Endothelial cell of umbilical vein (primary cell): ENCODE data around the gene HOXD4. TPM values are rescaled to one million over a fixed set of nuclear protein-coding genes. Genes with fewer than 3 reads are reported as not detected.

Experiments used
- BruUV-seq: library from RNA; stranded (reverse); fragments of 400-500 nt; replicated peaks from 2 replicates; lab custom pipeline; 2021; lab: Mats Ljungman, UMichigan
- CTCF ChIA-PET: fragments of 300-600, 350-600 bp; sonication (Branson Sonifier 250); formaldehyde crosslinking; loops from one replicate; lab custom pipeline; 2021; ENCODE audit warnings: antibody characterized with exemption, inconsistent platforms; lab: Charles Lee
- POLR2A ChIA-PET: fragments of 300-600, 350-600 bp; sonication (Branson Sonifier 250); formaldehyde crosslinking; loops from one replicate; lab custom pipeline; 2021; ENCODE audit warnings: antibody characterized with exemption, inconsistent platforms; lab: Charles Lee
- DNase-seq: peaks from one replicate; pipeline ENCODE4 v3.0.0-alpha.2; 2011; ENCODE audit warnings: low read depth, low spot score
- FAIRE-seq: peaks from 2 replicates; lab custom pipeline; 2011; peaks lifted over from hg19 to GRCh38; lab: Jason Lieb, UNC
- H2AFZ ChIP-seq: 2 replicates; pipeline ENCODE4 v1.6.0; 2012; ENCODE audit warnings: low read depth, low read length, control low read depth, inconsistent platforms
- H3K27ac ChIP-seq: 2 replicates; pipeline ENCODE4 v1.5.1; 2011; ENCODE audit warnings: low read depth, mild to moderate bottlenecking, control low read depth, low read length, moderate library complexity; ENCODE audit not compliant: insufficient read depth
- H3K27me3 ChIP-seq, 2 experiments: 2 replicates each; pipeline versions ENCODE4 v1.6.0 to v1.6.1; 2011; ENCODE audit warnings: low read length in 2 of 2, mixed read lengths in 1 of 2; ENCODE audit not compliant: control insufficient read depth in 2 of 2, insufficient read depth in 2 of 2
- H3K36me3 ChIP-seq, 2 experiments: 2 replicates in 1 of 2; 3 replicates in 1 of 2; pipeline ENCODE4 v1.5.1; 2011; ENCODE audit warnings: low read length in 2 of 2, mild to moderate bottlenecking in 1 of 2, moderate library complexity in 1 of 2; ENCODE audit not compliant: control insufficient read depth in 2 of 2, insufficient read depth in 2 of 2; ENCODE audit errors: extremely low read depth in 1 of 2
- H3K4me1 ChIP-seq: 3 replicates; pipeline ENCODE4 v1.5.1; 2011; ENCODE audit warnings: mild to moderate bottlenecking, low read length; ENCODE audit not compliant: control insufficient read depth, insufficient read depth; ENCODE audit errors: extremely low read depth
- H3K4me2 ChIP-seq: 2 replicates; pipeline ENCODE4 v1.6.1; 2011; ENCODE audit warnings: low read length, control low read depth, mixed read lengths; ENCODE audit not compliant: insufficient read depth
- H3K4me3 ChIP-seq, 3 experiments: fragments of 200-600 bp in 1 of 3; sonication (generic), shearing (Covaris generic) in 1 of 3; replicated peaks in 1 of 3; 2 replicates each; pipeline ENCODE4 v1.5.1; 2011 to 2016; ENCODE audit warnings: control low read depth in 3 of 3, low read length in 3 of 3, mild to moderate bottlenecking in 2 of 3, inconsistent platforms in 1 of 3, low read depth in 1 of 3, moderate library complexity in 1 of 3; ENCODE audit not compliant: insufficient read depth in 1 of 3
- H3K79me2 ChIP-seq: 2 replicates; pipeline ENCODE4 v1.6.0; 2012; ENCODE audit warnings: low read length, inconsistent platforms; ENCODE audit not compliant: control insufficient read depth, insufficient read depth
- H3K9ac ChIP-seq: replicated peaks from 2 replicates; pipeline ENCODE3; 2011; ENCODE audit warnings: low read length, control low read depth; ENCODE audit not compliant: insufficient read depth; ENCODE audit errors: extremely low read depth
- H3K9me1 ChIP-seq: replicated peaks from 3 replicates; pipeline ENCODE4 v1.6.0; 2011; ENCODE audit warnings: mild to moderate bottlenecking, low read length; ENCODE audit not compliant: control insufficient read depth, insufficient read depth; ENCODE audit errors: extremely low read depth
- H3K9me3 ChIP-seq: replicated peaks from 2 replicates; pipeline ENCODE4 v1.5.1; 2012; ENCODE audit warnings: low read length, inconsistent platforms; ENCODE audit not compliant: control insufficient read depth, insufficient read depth
- H4K20me1 ChIP-seq: replicated peaks from 2 replicates; pipeline ENCODE3; 2011; ENCODE audit warnings: mild to moderate bottlenecking, low read length; ENCODE audit not compliant: control insufficient read depth, insufficient read depth; ENCODE audit errors: extremely low read depth
- EZH2 ChIP-seq: IDR thresholded peaks from 2 replicates; pipeline ENCODE4 v1.6.1; 2012; ENCODE audit warnings: borderline replicate concordance, low read depth, mild to moderate bottlenecking, moderate library complexity, low read length, inconsistent platforms; ENCODE audit not compliant: severe bottlenecking
- FOS ChIP-seq: IDR thresholded peaks from 2 replicates; pipeline ENCODE4 v1.6.1; 2011; ENCODE audit warnings: mild to moderate bottlenecking, low read length, moderate library complexity, borderline replicate concordance; ENCODE audit not compliant: insufficient read depth
- GATA2 ChIP-seq: IDR thresholded peaks from 2 replicates; pipeline ENCODE4 v1.7.0; 2011; ENCODE audit warnings: low read depth, mild to moderate bottlenecking, moderate library complexity, mixed read lengths, low read length; ENCODE audit not compliant: insufficient read length, insufficient read depth
- JUN ChIP-seq: IDR thresholded peaks from 2 replicates; pipeline ENCODE4 v1.6.1; 2011; ENCODE audit warnings: borderline replicate concordance, low read depth; ENCODE audit not compliant: insufficient read length, insufficient read depth
- MYC ChIP-seq: IDR thresholded peaks from one replicate; pipeline ENCODE4 v1.6.1; 2011; ENCODE audit warnings: mild to moderate bottlenecking, low read depth, low read length
- POLR2A ChIP-seq: IDR thresholded peaks from 2 replicates; pipeline ENCODE4 v1.6.1; 2012; ENCODE audit warnings: low read depth, mild to moderate bottlenecking, control low read depth, low read length
- POLR2AphosphoS5 ChIP-seq: IDR thresholded peaks from 2 replicates; pipeline ENCODE4 v1.6.1; 2012; ENCODE audit warnings: low read depth, mild to moderate bottlenecking, control low read depth, low read length, moderate library complexity; ENCODE audit not compliant: insufficient read depth
- dilution Hi-C: fragments of 300-500 bp; cut with MboI; formaldehyde crosslinking; loops from one replicate; pipeline ENCODE4 v1.15.0; 2019; ENCODE audit warnings: low sequenced_read_pairs; ENCODE audit not compliant: extremely low pct_ligation_motif_present
- intact Hi-C: fragments of 100-400 bp; cut with micrococcal nuclease; formaldehyde crosslinking; loops from one replicate; pipeline ENCODE4 v1.10.0; 2022
- polyA plus RNA-seq, 4 experiments: library from polyadenylated mRNA; depleted of rRNA in 3 of 4; stranded (reverse) in 3 of 4; unstranded in 1 of 4; fragments of >200 nt; gene quantifications; 2 replicates each; pipeline versions ENCODE4 v1.2.1 to v1.2.3, GENCODE V29; 2011 to 2012; ENCODE audit warnings: missing spikeins in 1 of 4
- total RNA-seq: library from RNA; stranded (reverse); gene quantifications from 2 replicates; pipeline ENCODE4 v1.2.3, GENCODE V29; 2021
- TF ChIP-seq, protein P1 (sequence below), 2 donors: IDR thresholded peaks; 1 replicate in 1 of 2; 2 replicates in 1 of 2; pipeline ENCODE4 v1.5.1; 2011; ENCODE audit warnings: low read length in 2 of 2, mild to moderate bottlenecking in 2 of 2, moderate library complexity in 2 of 2, control low read depth in 1 of 2, inconsistent platforms in 1 of 2, low read depth in 1 of 2; ENCODE audit not compliant: insufficient read depth in 1 of 2; ENCODE audit errors: extremely low read depth in 1 of 2
- TF ChIP-seq, protein P2 (sequence below): IDR thresholded peaks from 2 replicates; pipeline ENCODE4 v1.6.1; 2011; ENCODE audit not compliant: insufficient read depth, insufficient read length

HOXD4 gene
- total and polyA plus RNA-seq, 2 donors (not counting 3 experiments of a cell fraction or from before 2014, with no cell fraction given): 7.6 to 13.7 TPM

- Histone ChIP-seq H4K20me1 (no peaks in the 10 kb centered on the region), H3K9me1 (no peaks in the 10 kb centered on the region), H3K9me3 (no peaks in the 10 kb centered on the region), H3K4me3 (peak overlapping the region; percentile 86 to 96 (median 93)), H3K36me3 (no peaks in the 10 kb centered on the region), H2AFZ (peak overlapping the region; percentile 95), H3K79me2 (peaks cover 4% of the 10 kb centered on the region), H3K9ac (peak overlapping the region; percentile 78), H3K4me1 (peaks cover 25% of the 10 kb centered on the region), H3K4me2 (peak overlapping the region; percentile 98), H3K27me3 (no peaks in the 10 kb centered on the region), H3K27ac (peak overlapping the region; percentile 74)
- POLR2A ChIA-PET: interaction anchor here (0.5 to 0.9 kb wide), 2 partner anchors 9 to 47 kb away, joined by 3 to 7 read pairs; no protein-coding TSS in a partner anchor
- DNase-seq (no peak), FAIRE-seq (peak; percentile 60)
- TF ChIP-seq MYC (no peak), JUN (no peak), GATA2 (no peak), EZH2 (no peak), FOS (no peak), POLR2A (no peak), POLR2AphosphoS5 (no peak)
- TF ChIP-seq, protein P1, sequence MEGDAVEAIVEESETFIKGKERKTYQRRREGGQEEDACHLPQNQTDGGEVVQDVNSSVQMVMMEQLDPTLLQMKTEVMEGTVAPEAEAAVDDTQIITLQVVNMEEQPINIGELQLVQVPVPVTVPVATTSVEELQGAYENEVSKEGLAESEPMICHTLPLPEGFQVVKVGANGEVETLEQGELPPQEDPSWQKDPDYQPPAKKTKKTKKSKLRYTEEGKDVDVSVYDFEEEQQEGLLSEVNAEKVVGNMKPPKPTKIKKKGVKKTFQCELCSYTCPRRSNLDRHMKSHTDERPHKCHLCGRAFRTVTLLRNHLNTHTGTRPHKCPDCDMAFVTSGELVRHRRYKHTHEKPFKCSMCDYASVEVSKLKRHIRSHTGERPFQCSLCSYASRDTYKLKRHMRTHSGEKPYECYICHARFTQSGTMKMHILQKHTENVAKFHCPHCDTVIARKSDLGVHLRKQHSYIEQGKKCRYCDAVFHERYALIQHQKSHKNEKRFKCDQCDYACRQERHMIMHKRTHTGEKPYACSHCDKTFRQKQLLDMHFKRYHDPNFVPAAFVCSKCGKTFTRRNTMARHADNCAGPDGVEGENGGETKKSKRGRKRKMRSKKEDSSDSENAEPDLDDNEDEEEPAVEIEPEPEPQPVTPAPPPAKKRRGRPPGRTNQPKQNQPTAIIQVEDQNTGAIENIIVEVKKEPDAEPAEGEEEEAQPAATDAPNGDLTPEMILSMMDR (IDR thresholded peaks at IDR 0.05; ENCODE audit: extremely low read depth in 1 of 2, insufficient read depth in 1 of 2, low read depth in 1 of 2, low read length in 2 of 2): no peak
- TF ChIP-seq, protein P2, sequence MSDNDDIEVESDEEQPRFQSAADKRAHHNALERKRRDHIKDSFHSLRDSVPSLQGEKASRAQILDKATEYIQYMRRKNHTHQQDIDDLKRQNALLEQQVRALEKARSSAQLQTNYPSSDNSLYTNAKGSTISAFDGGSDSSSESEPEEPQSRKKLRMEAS: no peak
- BruUV-seq: TSS peak; percentile 46
- CTCF ChIA-PET: interaction anchor here (0.7 to 6.6 kb wide), 11 partner anchors 8 to 450 kb away, joined by 3 to 59 read pairs (median 5); no protein-coding TSS in a partner anchor
- intact Hi-C loops: loop anchor here (5.0 kb wide), 2 partner anchors 95 to 465 kb away; no protein-coding TSS in a partner anchor
- dilution Hi-C loops: no loop called here
Measured at GRCh38 chr2:176187200-176187898, 36.0 kb downstream of the HOXD4 start.
